ENCODE results near the gene ANGPTL8.

Gene ANGPTL8, protein sequence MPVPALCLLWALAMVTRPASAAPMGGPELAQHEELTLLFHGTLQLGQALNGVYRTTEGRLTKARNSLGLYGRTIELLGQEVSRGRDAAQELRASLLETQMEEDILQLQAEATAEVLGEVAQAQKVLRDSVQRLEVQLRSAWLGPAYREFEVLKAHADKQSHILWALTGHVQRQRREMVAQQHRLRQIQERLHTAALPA

GRCh38 chr19:11239377-11240000 is at the start of gene ANGPTL8:
TSS of gene ANGPTL8 (plus strand) at chr19:11239619. CDS start at chr19:11239638, 19 bp downstream.
- no peak for DNase-seq

DNA sequence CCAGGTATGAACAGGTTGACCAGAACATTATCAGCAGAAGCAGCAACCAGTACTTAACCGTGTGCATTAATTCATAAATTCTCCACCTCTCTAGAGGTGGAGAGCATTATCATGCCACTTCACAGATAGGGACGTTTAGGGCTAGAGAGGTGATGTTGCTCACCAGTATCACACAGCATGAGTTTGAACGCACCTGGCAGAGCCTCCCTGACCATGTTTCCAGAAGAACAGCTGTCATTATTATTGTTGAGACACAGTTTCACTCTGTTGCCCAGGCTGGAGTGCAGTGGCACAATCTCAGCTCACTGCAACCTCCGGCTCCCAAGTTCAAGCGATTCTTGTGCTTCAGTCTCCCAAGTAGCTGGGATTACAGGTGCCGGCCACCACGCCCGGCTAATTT is 48.9 kb upstream of the ANGPTL8 start:
- DNase-seq = no peak

- no peak for DNase-seq
Measured at GRCh38 chr19:11191273-11191755, 48.1 kb upstream of the ANGPTL8 start.

DNA sequence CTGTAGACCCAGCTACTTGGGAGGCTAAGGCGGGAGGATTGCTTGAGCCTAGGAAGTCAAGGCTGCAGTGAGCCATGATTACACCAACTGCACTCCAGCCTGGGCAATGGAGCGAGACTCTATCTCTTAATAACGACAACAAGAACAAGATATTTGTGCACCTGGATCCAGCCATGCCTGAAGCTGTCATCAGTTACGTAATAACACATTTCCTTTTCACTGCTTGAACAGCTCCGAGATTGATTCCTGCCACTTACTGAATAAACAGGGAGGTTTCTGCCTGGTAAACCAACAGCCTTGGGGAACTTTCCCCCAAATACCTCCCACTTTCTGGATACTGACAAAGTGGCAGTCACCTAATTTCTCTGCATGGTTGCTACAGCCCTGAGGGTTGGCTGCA is 47.5 kb upstream of the ANGPTL8 start:
- no peak for DNase-seq

GRCh38 chr19:11192957-11193939 is 46.2 kb upstream of the ANGPTL8 start:
- no peak for DNase-seq

DNA sequence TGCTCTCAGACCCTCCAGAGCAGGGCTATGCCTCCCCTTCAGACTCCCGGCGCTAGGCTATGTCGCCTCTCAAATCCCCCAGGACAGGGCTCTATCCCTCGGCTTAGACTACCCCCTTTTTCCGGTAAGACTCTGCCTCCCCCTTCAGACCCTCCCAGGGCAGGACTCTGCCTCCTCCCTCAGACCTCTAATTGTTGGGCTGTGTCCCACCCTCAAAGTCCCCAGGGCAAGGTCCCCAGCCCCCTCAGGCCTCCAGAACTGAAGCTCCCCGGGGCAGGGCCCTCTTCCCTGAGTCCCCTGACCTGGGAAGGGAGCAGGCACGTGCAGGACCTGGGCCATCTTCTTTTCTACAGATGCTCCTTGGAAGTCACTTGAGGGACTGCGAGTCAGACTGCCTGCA is 45.2 kb upstream of the ANGPTL8 start:
- DNase-seq = no peak

- no peak for DNase-seq
Measured at GRCh38 chr19:11194656-11195558, 44.5 kb upstream of the ANGPTL8 start.

GRCh38 chr19:11195681-11196080 is 43.7 kb upstream of the ANGPTL8 start:
- no peak for DNase-seq

- peak in 5 of 51 donors; percentile 7 to 32 (median 20) for DNase-seq
Measured at GRCh38 chr19:11196406-11197287, 42.8 kb upstream of the ANGPTL8 start.

DNA sequence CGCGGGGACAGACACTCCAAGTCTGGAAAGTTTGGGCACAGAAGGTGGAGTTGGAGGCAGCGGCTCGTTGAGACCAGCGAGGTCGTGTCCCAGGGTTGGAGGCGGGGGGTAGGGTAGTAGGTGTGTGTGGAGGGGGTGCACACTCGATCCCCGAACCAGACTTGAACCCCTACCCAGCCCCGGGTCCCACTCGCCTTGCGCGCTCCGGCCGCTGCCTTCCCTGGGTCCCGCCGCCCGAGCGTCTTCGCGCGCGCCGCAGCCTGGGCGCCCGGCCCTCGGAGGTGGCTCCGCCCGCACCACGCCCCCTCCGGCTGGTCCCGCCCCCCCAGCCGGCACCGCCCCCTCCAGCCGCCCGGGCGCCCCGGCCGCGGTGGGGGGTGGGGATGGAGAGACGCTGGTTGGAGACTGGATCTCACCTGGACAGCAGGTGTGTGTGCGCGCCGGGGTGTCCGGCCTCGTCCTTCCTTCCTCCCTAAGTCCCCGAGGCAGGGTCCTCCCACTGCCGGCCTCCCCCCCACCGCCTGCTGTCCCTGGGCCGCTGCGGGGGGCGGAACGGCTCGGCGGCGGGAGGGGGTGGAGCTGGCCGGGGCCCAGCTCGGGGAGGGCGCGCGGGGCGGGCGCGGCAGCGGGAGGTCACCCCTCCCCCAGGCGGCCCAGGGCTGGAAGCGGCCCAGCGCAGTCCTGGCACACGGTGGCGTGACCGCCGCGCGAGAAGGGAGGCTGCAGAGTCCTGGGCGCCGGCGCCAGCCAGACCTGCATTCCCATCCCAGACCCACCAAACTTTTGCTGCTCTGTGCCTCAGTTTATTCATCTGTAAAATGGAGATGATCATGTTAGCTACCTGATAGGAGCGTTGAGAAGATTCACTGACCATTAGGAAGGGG is 41.9 kb upstream of the ANGPTL8 start, which contains the start of gene KANK2:
Gene KANK2, minus strand, starts transcription at position 255 of the 884 bp plus-strand sequence. CDS start 3,034 bp downstream, outside the sequence.
- peak in 50 of 51 donors; percentile 26 to 87 (median 74) for DNase-seq

DNA sequence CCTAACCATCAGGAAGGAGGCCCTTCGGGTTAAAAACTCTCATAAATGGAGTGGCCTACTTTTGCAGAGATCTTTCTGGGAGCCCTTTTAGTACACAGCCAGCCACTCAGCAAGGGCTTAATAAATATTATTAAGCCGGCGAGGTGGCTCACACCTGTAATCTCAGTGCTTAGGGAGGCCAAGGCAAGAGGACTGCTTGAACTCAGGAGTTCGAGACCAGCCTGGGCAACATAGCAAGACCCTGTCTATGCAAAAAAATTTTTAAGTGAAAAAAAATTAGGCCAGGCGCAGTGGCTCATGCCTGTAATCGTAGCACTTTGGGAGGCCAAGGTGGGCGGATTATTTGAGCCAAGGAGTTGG is 41.3 kb upstream of the ANGPTL8 start:
- DNase-seq = no peak

DNA sequence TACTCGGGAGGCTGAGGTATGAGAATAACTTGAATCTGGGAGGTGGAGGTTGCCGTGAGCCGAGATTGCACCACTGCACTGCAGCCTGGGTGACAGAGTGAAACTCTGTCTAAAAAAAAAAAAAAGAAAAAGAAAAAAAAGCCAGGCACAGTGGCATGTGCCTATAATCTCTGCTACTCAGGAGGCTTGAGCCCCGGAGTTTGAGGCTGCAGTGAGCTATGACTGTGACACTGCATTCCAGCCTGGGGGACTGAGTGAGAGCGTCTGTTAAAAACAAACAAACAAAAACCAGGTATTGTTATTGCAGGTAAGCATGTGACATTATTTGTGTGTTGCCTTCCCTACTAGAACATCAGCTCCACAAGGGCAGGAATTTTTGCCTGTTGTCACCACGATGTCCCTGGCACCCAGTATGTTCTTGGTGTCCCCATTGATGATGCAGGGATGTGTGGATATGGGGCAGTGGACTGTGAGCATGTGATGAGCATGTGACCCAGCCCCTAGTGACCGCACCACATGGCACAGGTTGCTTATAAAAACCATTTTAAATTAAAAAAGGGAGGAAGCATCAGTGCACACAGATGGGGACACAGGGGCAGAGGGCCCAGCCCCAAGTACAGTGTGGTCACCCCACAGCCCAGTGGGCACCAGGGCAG is 40.5 kb upstream of the ANGPTL8 start:
- DNase-seq = no peak

GRCh38 chr19:11199517-11199916 is 39.9 kb upstream of the ANGPTL8 start:
- DNase-seq = no peak

DNA sequence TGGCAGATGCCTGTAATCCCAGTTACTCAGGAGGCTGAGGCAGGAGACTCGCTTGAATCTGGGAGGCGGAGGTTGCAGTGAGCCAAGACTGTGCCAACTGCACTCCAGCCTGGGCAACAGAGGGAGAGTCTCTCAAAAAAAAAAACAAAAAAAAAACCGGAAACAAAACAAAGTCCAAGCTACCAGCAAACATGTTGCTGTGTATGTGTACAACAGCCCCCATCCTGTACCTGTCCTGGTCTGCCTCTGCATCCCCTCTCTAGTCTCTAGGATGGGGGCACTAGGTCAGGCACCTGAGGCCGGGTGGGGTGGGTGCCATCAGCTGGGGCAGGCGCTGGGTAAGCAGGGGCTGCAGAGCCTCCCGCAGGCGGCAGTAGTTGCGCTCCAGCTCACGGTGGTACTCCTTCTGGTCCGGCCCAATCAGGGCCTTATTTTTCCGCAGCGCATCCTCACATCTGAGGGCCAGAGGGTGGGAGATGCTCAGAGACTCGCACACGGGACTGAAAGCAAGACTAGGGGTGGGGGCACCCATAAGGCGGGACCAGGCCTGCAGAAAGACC is 39.3 kb upstream of the ANGPTL8 start:
- no peak for DNase-seq

- no peak for DNase-seq
Measured at GRCh38 chr19:11200931-11201330, 38.5 kb upstream of the ANGPTL8 start.

DNA sequence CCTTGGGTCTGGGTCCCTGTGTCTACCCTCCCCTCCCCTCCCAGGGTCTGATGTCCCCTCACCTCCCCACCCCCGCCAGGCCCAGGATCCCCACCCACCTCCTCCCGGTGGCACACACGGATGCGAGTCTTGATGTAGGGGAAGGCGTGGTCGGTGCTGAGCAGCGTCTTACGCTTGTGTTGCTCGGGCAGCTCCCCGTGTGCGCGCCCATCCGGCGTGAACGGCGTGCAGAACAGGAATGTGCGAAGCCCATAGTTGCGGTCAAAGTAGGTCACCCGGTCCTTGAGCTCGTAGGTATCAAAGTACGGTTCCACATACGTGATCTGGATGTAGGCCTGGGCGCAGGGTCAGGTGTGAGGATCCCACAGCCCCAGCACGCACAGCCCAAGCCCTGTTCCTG is 37.6 kb upstream of the ANGPTL8 start:
- no peak for DNase-seq

DNA sequence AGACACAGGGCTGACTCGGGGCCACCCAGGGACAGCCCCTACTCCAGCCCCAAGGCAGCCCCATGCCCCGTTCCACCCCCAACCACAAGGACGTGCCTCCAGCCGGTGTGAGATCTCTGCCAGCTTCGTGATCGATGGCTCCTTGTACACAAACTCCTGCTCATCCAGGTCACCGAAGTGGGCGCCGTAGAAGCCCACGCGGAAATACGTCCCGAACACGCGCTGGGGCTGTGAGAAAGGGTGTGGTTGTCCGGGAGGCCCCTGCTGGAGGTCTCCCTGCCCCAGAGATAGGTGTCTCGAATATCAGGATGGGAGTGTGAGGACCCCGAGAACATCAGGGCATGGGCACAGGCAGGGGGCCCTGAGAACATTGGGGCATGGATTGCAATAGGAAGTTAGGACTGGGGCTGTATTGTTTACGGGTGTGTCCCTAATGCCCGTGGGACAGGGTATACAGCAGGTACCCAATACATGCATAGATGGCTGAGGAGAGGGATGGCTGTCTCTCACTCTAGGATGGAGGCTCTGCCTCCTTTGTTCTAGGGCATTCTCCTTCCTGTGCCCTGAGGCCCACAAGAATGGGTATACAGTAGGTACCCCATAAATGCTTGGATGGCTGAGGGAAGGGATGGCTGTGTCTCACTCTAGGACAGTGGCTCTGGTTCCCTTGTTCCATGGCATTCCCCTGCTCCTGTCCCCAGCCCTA is 36.8 kb upstream of the ANGPTL8 start:
- DNase-seq = no peak
